ENCODE measurements around the gene GMCL2. TPM values are rescaled to one million over a fixed set of nuclear protein-coding genes. Genes with fewer than 3 reads are reported as not detected.

The GMCL2 gene
- total RNA-seq, 1 experiment from 2014 or later, result not detected

GRCh38 chr5:178202541-178202940 lies 15.4 kb upstream of the GMCL2 start (continued):
- TF ChIP-seq ZBTB33 (IDR thresholded peaks at IDR 0.05; ENCODE audit: extremely low read depth, insufficient replicate concordance, low read length) (no peak), POLR2AphosphoS5 (IDR thresholded peaks at IDR 0.05; ENCODE audit: low read depth, low read length) (no peak), SRF (IDR thresholded peaks at IDR 0.05; ENCODE audit: low read depth) (no peak), YY1 (IDR thresholded peaks at IDR 0.05; ENCODE audit: extremely low read depth, insufficient replicate concordance, low read depth, low read length) (no peak)

GRCh38 chr5:178201927-178202235 lies 14.7 kb upstream of the GMCL2 start:
- DNase-seq (ENCODE audit: low read depth, low spot score), result no peak
- peak overlapping the region; percentile 20; the same call in 1 of the 2 replicates for H3K9ac ChIP-seq (ENCODE audit: low read length)
- peak overlapping the region; percentile 6 for H2AFZ ChIP-seq (ENCODE audit: low read depth, low read length, poor library complexity, severe bottlenecking)
- peaks cover 4 to 16% of the 10 kb centered on the region in 2 experiments for H3K36me3 ChIP-seq (ENCODE audit: control insufficient read depth in 1 of 2, insufficient read depth in 2 of 2, low read length in 2 of 2)
- peaks cover 17% of the 10 kb centered on the region for H4K20me1 ChIP-seq (ENCODE audit: insufficient read depth)
- H3K9me3 ChIP-seq (ENCODE audit: control insufficient read depth in 1 of 2, insufficient read depth in 1 of 2, low read depth in 1 of 2, low read length in 2 of 2), result no peaks in the 10 kb centered on the region
- RAD21 ChIA-PET (ENCODE audit: low non-redundant PET in 1 of 2, low total read pairs in 2 of 2, uncharacterized antibody in 2 of 2, unreplicated experiment in 2 of 2), result no interaction called here
- H3K79me2 ChIP-seq (ENCODE audit: insufficient read depth, low read length), result peaks cover 32% of the 10 kb centered on the region
- peaks cover 16 to 40% of the 10 kb centered on the region in 2 experiments for H3K4me1 ChIP-seq (ENCODE audit: control insufficient read depth in 1 of 2, insufficient read depth in 2 of 2, low read length in 2 of 2)
- peak overlapping the region; percentile 60 for H3K4me2 ChIP-seq (ENCODE audit: low read length)
- peak overlapping the region in 1 of 2 experiments; percentile 14; a peak in 1 of 4 replicates for H3K4me3 ChIP-seq (replicated peaks in 1 of 2; ENCODE audit: low read depth in 1 of 2, low read length in 2 of 2)
- POLR2A ChIA-PET, result no interaction called here
- H3K27ac ChIP-seq (ENCODE audit: low read depth, low read length), result no peak overlapping the region
- CTCF ChIA-PET, result no interaction called here
- intact Hi-C loops (cut with micrococcal nuclease), result no loop called here
- no peak for TF ChIP-seq YY1 (IDR thresholded peaks at IDR 0.05; ENCODE audit: extremely low read depth, insufficient replicate concordance, low read depth, low read length)
- no peak for TF ChIP-seq ELF1 (IDR thresholded peaks at IDR 0.05; ENCODE audit: borderline replicate concordance, low read depth)
- ATAC-seq, result no peak
- no TSS peak for BruUV-seq (replicated peaks)
- no peaks in the 10 kb centered on the region for H3K27me3 ChIP-seq (ENCODE audit: insufficient read depth, low read length)
- H3K9me2 ChIP-seq (ENCODE audit: insufficient read depth), result no peaks in the 10 kb centered on the region
